Measurements from ENCODE around the gene LPCAT2. TPM values are rescaled to one million over a fixed set of nuclear protein-coding genes. Genes with fewer than 3 reads are reported as not detected.

The LPCAT2 gene
- total and polyA plus RNA-seq, 2 of the 8 experiments (the other 6 are each of a cell fraction or from before 2014, with no cell fraction given), result 2.2 to 10.6 TPM

- no peak overlapping the region for H4K5ac ChIP-seq (ENCODE audit: insufficient read length, low read depth, low read length)
- H4K20me1 ChIP-seq (replicated peaks in 1 of 2; ENCODE audit: control insufficient read depth in 1 of 2, insufficient read depth in 2 of 2, low read length in 2 of 2), result no peaks in the 10 kb centered on the region
- H3K9ac ChIP-seq (replicated peaks in 1 of 4; ENCODE audit: extremely low read depth in 1 of 4, low read depth in 3 of 4, low read length in 3 of 4), result no peak overlapping the region
- no peaks in the 10 kb centered on the region for H3K23me2 ChIP-seq (ENCODE audit: low read depth, low read length)
- no peak overlapping the region for H3K4ac ChIP-seq (replicated peaks; ENCODE audit: insufficient read length, low read depth, low read length)
- no peak overlapping the region for H2AFZ ChIP-seq (ENCODE audit: low read length)
- H3K23ac ChIP-seq (ENCODE audit: insufficient read length), result no peak overlapping the region
- no peak overlapping the region for H4K8ac ChIP-seq (ENCODE audit: extremely low read depth, insufficient read depth, low read length)
- H3K14ac ChIP-seq (ENCODE audit: insufficient read length), result no peak overlapping the region
- no peak overlapping the region for H3K4me3 ChIP-seq (ENCODE audit: extremely low read depth in 1 of 4, insufficient read depth in 2 of 4, low read depth in 3 of 4, low read length in 4 of 4)
- H3K27ac ChIP-seq (ENCODE audit: low read depth, low read length), result no peak overlapping the region
- H3K9me3 ChIP-seq (ENCODE audit: insufficient read depth in 2 of 2, low read depth in 1 of 2, low read length in 1 of 2), result no peaks in the 10 kb centered on the region
- no peaks in the 10 kb centered on the region for H3K4me1 ChIP-seq (replicated peaks in 1 of 4; ENCODE audit: control insufficient read depth in 3 of 4, insufficient read depth in 4 of 4, low read length in 3 of 4)
- no peak for TF ChIP-seq TEAD4 (IDR thresholded peaks at IDR 0.05; ENCODE audit: low read depth, low read length)
- TF ChIP-seq POLR2AphosphoS5 (IDR thresholded peaks at IDR 0.05; ENCODE audit: low read depth, low read length), result no peak
- no peak for TF ChIP-seq RBBP5 (IDR thresholded peaks at IDR 0.05; ENCODE audit: borderline replicate concordance, low read depth, low read length)
- no peak for TF ChIP-seq SIRT6 (IDR thresholded peaks at IDR 0.05; ENCODE audit: low read length)
- no peak for TF ChIP-seq KDM1A (IDR thresholded peaks at IDR 0.05; ENCODE audit: borderline replicate concordance, low read length)
- TF ChIP-seq RXRA (IDR thresholded peaks at IDR 0.05; ENCODE audit: insufficient read depth, low read depth, low read length), result no peak
- no peak for TF ChIP-seq CTBP2 (IDR thresholded peaks at IDR 0.05; ENCODE audit: borderline replicate concordance, insufficient read depth, insufficient read length, low read length)
- TF ChIP-seq TBP (IDR thresholded peaks at IDR 0.05; ENCODE audit: low read depth, low read length), result no peak
- TF ChIP-seq YY1 (IDR thresholded peaks at IDR 0.05; ENCODE audit: low read depth, low read length), result no peak
- no peak for TF ChIP-seq CBX5 (IDR thresholded peaks at IDR 0.05; ENCODE audit: low read depth, low read length)
- TF ChIP-seq, protein P1, sequence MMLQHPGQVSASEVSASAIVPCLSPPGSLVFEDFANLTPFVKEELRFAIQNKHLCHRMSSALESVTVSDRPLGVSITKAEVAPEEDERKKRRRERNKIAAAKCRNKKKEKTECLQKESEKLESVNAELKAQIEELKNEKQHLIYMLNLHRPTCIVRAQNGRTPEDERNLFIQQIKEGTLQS (IDR thresholded peaks at IDR 0.05; ENCODE audit: insufficient read depth, low read depth, low read length), result no peak
- no peak overlapping the region for H2BK5ac ChIP-seq (ENCODE audit: low read depth, low read length)
- H3K79me1 ChIP-seq (ENCODE audit: low read depth, low read length), result no peaks in the 10 kb centered on the region
- H3K36me3 ChIP-seq (ENCODE audit: control insufficient read depth in 2 of 4, insufficient read depth in 4 of 4, low read length in 3 of 4), result no peaks in the 10 kb centered on the region
- no peaks in the 10 kb centered on the region for H3K27me3 ChIP-seq (replicated peaks in 1 of 4; ENCODE audit: control insufficient read depth in 3 of 4, extremely low read depth in 1 of 4, insufficient read depth in 3 of 4, low read length in 3 of 4)
- WGBS, 2 experiments (ENCODE audit: extremely low coverage in 1 of 2, insufficient coverage in 1 of 2, insufficient read length in 1 of 2, insufficient replicate concordance in 2 of 2, low coverage in 1 of 2, low lambda C conversion rate in 2 of 2, missing lambda C conversion rate in 1 of 2), result 93% methylated on average over 2 of the region's 2 CpGs; no CpG with 5 or more reads in 1 of the 2 experiments
- H3K4me2 ChIP-seq (ENCODE audit: insufficient read depth in 1 of 2, low read depth in 2 of 2, low read length in 2 of 2), result no peak overlapping the region
- FAIRE-seq (no peak), DNase-seq (ENCODE audit: low read depth in 1 of 2, low spot score in 2 of 2) (no peak)
- H2AK5ac ChIP-seq (ENCODE audit: low read depth, low read length), result no peak overlapping the region
- no peak overlapping the region for H2BK15ac ChIP-seq (ENCODE audit: low read length)
- no peaks in the 10 kb centered on the region for H3K79me2 ChIP-seq (ENCODE audit: control insufficient read depth in 1 of 2, insufficient read depth in 2 of 2, low read length in 2 of 2)
- no peak overlapping the region for H2BK12ac ChIP-seq (ENCODE audit: low read depth, low read length)
- H2BK120ac ChIP-seq (replicated peaks; ENCODE audit: low read depth, low read length), result no peak overlapping the region
- no peak overlapping the region for H4K91ac ChIP-seq (replicated peaks; ENCODE audit: insufficient read length, low read length)
- H3K56ac ChIP-seq (replicated peaks; ENCODE audit: insufficient read length, low read depth, low read length), result no peak overlapping the region
- ChIA-PET CTCF (ENCODE audit: partially characterized antibody) (interaction anchor here (2.8 kb wide), 1 partner anchor 70 kb away, joined by 12 read pairs; no protein-coding TSS in a partner anchor), POLR2A (ENCODE audit: partially characterized antibody) (no interaction called here)
- no peak overlapping the region for H3K18ac ChIP-seq (ENCODE audit: extremely low read depth, low read length)
- no peak overlapping the region for H2BK20ac ChIP-seq (ENCODE audit: low read length)
Measured at GRCh38 chr16:55534756-55535155, 25.9 kb downstream of the LPCAT2 start.
